ENCODE results near the gene INHBA.

The INHBA gene

DNA sequence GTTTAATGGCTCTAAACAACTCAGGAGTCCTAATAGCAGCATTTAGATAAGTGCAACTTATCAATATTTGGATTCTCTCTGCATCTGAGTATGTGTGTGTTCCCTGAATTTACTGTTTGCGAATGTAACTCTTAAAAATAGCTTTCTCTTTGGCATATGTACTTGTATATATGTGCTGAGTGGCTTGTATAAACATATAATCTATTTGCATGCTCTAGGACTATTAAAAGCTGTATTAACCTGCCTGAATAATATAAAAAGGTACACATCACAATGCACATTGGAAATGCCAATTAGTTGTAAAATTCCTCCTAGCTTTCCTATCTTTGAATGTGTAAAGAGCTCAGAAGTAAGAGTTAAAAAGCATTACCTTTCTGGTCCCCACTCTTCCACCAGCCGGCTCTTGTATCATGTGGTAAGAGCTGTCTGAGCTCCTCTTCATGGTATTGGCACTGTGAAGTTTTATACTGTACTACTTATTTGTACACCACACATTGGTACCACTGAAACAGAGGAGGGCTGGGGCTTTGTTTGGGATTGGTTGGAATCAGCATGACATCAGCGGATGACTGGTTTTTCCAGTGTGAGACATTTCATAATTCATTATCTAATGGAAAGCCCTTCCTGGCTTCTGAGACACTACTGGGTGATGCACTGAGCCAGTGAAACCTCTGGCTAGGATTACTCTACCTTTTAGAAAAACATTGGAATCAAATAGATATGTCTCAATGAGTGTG lies at the start of gene INHBA:
Gene INHBA (minus strand): TSS at position 456 of the 737 bp plus-strand sequence. CDS start 2,716 bp downstream, outside the sequence.
- Histone ChIP-seq H3K4me2 (ENCODE audit: low read depth, low read length) (no peak within 1 kb of the TSS), H3K27me3 (replicated peaks; ENCODE audit: insufficient read depth, low read length) (no peaks in the 10 kb centered on the region), H3K4me3 (ENCODE audit: low read length) (no peak within 1 kb of the TSS), H3K36me3 (replicated peaks; ENCODE audit: insufficient read depth, low read length) (no peaks in the 10 kb centered on the region), H3K9me2 (replicated peaks; ENCODE audit: insufficient read depth, low read length) (no peaks in the 10 kb centered on the region), H3K9ac (ENCODE audit: low read length) (no peak within 1 kb of the TSS), H3K79me2 (ENCODE audit: low read length) (no peaks in the 10 kb centered on the region), H3K9me3 (replicated peaks; ENCODE audit: insufficient read depth, low read length) (no peaks in the 10 kb centered on the region), H3K4me1 (ENCODE audit: low read length) (peaks cover 14% of the 10 kb centered on the region), H4K20me1 (ENCODE audit: insufficient read depth, low read length) (no peaks in the 10 kb centered on the region), H2AFZ (ENCODE audit: low read length) (no peak within 1 kb of the TSS), H3F3A (ENCODE audit: insufficient read depth, low read length) (peaks cover 8% of the 10 kb centered on the region), H3K27ac (ENCODE audit: low read length) (no peak within 1 kb of the TSS)
- DNase-seq = no peak
- TF ChIP-seq EZH2 (optimal IDR thresholded peaks at IDR 0.05; ENCODE audit: low read depth, low read length) = no peak
- TF ChIP-seq EZH2phosphoT487 (IDR thresholded peaks at IDR 0.05; ENCODE audit: low read length) = no peak
- TF ChIP-seq, protein P1, sequence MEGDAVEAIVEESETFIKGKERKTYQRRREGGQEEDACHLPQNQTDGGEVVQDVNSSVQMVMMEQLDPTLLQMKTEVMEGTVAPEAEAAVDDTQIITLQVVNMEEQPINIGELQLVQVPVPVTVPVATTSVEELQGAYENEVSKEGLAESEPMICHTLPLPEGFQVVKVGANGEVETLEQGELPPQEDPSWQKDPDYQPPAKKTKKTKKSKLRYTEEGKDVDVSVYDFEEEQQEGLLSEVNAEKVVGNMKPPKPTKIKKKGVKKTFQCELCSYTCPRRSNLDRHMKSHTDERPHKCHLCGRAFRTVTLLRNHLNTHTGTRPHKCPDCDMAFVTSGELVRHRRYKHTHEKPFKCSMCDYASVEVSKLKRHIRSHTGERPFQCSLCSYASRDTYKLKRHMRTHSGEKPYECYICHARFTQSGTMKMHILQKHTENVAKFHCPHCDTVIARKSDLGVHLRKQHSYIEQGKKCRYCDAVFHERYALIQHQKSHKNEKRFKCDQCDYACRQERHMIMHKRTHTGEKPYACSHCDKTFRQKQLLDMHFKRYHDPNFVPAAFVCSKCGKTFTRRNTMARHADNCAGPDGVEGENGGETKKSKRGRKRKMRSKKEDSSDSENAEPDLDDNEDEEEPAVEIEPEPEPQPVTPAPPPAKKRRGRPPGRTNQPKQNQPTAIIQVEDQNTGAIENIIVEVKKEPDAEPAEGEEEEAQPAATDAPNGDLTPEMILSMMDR (IDR thresholded peaks at IDR 0.05; ENCODE audit: low read length) = no peak

DNA sequence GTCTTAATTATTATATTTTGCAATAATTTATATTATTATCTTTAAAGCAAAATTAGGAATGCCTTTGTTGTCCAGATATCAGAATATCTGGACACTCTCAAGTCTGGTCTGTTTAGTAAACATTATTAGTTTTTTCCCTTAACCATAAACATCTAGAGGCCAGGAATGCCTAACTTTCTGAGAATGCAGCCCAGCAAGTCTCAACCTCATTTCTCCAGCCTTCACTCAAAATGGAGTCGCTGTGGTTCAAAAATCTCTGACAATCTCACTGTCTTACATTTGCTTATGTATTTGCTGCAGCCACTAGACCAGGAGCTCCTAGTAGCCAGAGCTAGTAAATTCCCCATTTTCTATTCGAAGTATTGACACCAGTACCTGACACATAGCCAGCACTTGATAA lies 49.7 kb upstream of the INHBA start:
- no peak for DNase-seq
- Histone ChIP-seq H3K4me1 (ENCODE audit: low read length) (no peaks in the 10 kb centered on the region), H4K20me1 (ENCODE audit: insufficient read depth, low read length) (no peaks in the 10 kb centered on the region), H3K27ac (ENCODE audit: low read length) (no peak overlapping the region), H3F3A (ENCODE audit: insufficient read depth, low read length) (no peaks in the 10 kb centered on the region), H3K9ac (ENCODE audit: low read length) (no peak overlapping the region), H3K9me2 (replicated peaks; ENCODE audit: insufficient read depth, low read length) (no peaks in the 10 kb centered on the region), H3K4me3 (ENCODE audit: low read length) (no peak overlapping the region), H3K36me3 (replicated peaks; ENCODE audit: insufficient read depth, low read length) (no peaks in the 10 kb centered on the region), H2AFZ (ENCODE audit: low read length) (no peak overlapping the region), H3K4me2 (ENCODE audit: low read depth, low read length) (no peak overlapping the region), H3K27me3 (replicated peaks; ENCODE audit: insufficient read depth, low read length) (no peaks in the 10 kb centered on the region), H3K79me2 (ENCODE audit: low read length) (no peaks in the 10 kb centered on the region), H3K9me3 (replicated peaks; ENCODE audit: insufficient read depth, low read length) (no peaks in the 10 kb centered on the region)
- TF ChIP-seq, protein P1 (IDR thresholded peaks at IDR 0.05; ENCODE audit: low read length) = no peak
- TF ChIP-seq EZH2 (optimal IDR thresholded peaks at IDR 0.05; ENCODE audit: low read depth, low read length) = no peak
- TF ChIP-seq EZH2phosphoT487 (IDR thresholded peaks at IDR 0.05; ENCODE audit: low read length) = no peak

DNA sequence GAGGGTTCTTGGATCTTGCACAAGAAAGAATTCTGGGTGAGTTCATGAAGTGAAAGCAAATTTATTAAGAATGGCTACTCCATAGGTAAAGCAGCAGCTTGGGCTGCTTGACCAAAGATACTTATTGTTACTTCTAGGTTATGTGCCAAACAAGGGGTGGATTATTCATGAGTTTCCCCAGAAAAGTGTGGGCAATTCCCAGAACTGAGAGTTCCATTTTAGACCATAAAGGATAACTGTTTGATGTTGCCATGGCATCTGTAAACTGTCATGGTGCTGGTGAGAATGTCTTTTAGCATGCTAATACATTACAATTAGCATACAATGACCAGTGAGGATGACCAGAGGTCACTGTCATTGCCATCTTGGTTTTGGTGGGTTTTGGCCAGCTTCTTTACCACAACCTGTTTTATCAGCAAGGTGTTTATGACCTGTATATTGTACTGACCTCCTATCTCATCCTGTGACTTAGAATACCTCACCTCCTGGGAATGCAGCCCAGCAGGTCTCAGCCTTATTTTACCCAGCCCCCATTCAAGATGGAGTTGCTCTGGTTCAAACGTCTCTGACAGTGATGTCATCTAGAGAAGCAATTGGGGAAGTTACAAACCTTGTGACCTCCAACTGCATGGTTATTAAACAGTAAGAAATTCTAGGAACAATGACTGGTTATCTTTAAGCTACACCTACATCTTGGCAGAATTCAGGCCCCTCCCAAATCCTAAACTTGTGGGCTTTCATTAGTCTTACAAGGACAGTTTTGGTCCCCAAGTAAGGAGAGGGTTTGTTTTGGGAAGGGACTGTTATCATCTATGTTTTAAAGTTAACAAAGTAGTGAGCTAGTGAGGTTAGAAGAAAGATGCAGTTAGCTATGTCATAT lies 48.0 kb upstream of the INHBA start:
- no peaks in the 10 kb centered on the region for H3K9me2 ChIP-seq (replicated peaks; ENCODE audit: insufficient read depth, low read length)
- H4K20me1 ChIP-seq (ENCODE audit: insufficient read depth, low read length) = no peaks in the 10 kb centered on the region
- no peaks in the 10 kb centered on the region for H3F3A ChIP-seq (ENCODE audit: insufficient read depth, low read length)
- H3K27me3 ChIP-seq (replicated peaks; ENCODE audit: insufficient read depth, low read length) = no peaks in the 10 kb centered on the region
- no peak overlapping the region for H3K9ac ChIP-seq (ENCODE audit: low read length)
- no peak for DNase-seq
- no peaks in the 10 kb centered on the region for H3K9me3 ChIP-seq (replicated peaks; ENCODE audit: insufficient read depth, low read length)
- H3K79me2 ChIP-seq (ENCODE audit: low read length) = no peaks in the 10 kb centered on the region
- H2AFZ ChIP-seq (ENCODE audit: low read length) = no peak overlapping the region
- no peak overlapping the region for H3K4me3 ChIP-seq (ENCODE audit: low read length)
- no peak overlapping the region for H3K27ac ChIP-seq (ENCODE audit: low read length)
- H3K36me3 ChIP-seq (replicated peaks; ENCODE audit: insufficient read depth, low read length) = no peaks in the 10 kb centered on the region
- TF ChIP-seq EZH2 (optimal IDR thresholded peaks at IDR 0.05; ENCODE audit: low read depth, low read length) (no peak), EZH2phosphoT487 (IDR thresholded peaks at IDR 0.05; ENCODE audit: low read length) (no peak)
- TF ChIP-seq, protein P1 (IDR thresholded peaks at IDR 0.05; ENCODE audit: low read length) = no peak
- no peaks in the 10 kb centered on the region for H3K4me1 ChIP-seq (ENCODE audit: low read length)
- no peak overlapping the region for H3K4me2 ChIP-seq (ENCODE audit: low read depth, low read length)
